GM18907 (cell line): Measurements from ENCODE around the gene IQSEC3.

Source experiments
- ATAC-seq: cut with Tn5 transposase; IDR thresholded peaks from one replicate; pipeline ENCODE4 v1.9.1; 2021; ENCODE audit warnings: mild to moderate bottlenecking, moderate library complexity; ENCODE audit not compliant: unreplicated experiment

The IQSEC3 gene

GRCh38 chr12:162467-163307 lies 96.1 kb downstream of the IQSEC3 start:
- no peak for ATAC-seq

GRCh38 chr12:163406-163986 lies 96.9 kb downstream of the IQSEC3 start:
- ATAC-seq = no peak

- no peak for ATAC-seq
Measured at GRCh38 chr12:164207-164606, 97.6 kb downstream of the IQSEC3 start.

- ATAC-seq = no peak
Measured at GRCh38 chr12:165862-166368, 99.3 kb downstream of the IQSEC3 start.

GRCh38 chr12:166425-167075 lies 100.0 kb downstream of the IQSEC3 start:
- no peak for ATAC-seq

GRCh38 chr12:167959-168600 lies 101.5 kb downstream of the IQSEC3 start:
- ATAC-seq = no peak

- no peak for ATAC-seq
Measured at GRCh38 chr12:168763-169525, 102.4 kb downstream of the IQSEC3 start.

- ATAC-seq = no peak
Measured at GRCh38 chr12:169528-170370, 103.2 kb downstream of the IQSEC3 start.

GRCh38 chr12:170371-171225 lies 104.0 kb downstream of the IQSEC3 start:
- no peak for ATAC-seq

- ATAC-seq = no peak
Measured at GRCh38 chr12:171276-171675, 104.7 kb downstream of the IQSEC3 start.

GRCh38 chr12:171743-172676 lies 105.4 kb downstream of the IQSEC3 start:
- no peak for ATAC-seq

GRCh38 chr12:172732-173161 lies 106.2 kb downstream of the IQSEC3 start:
- no peak for ATAC-seq

- ATAC-seq = no peak
Measured at GRCh38 chr12:174124-174523, 107.6 kb downstream of the IQSEC3 start.

- ATAC-seq = no peak
Measured at GRCh38 chr12:174596-174995, 108.0 kb downstream of the IQSEC3 start.

- ATAC-seq = no peak
Measured at GRCh38 chr12:175250-175649, 108.7 kb downstream of the IQSEC3 start.

- ATAC-seq = no peak
Measured at GRCh38 chr12:175759-176158, 109.2 kb downstream of the IQSEC3 start.

- no peak for ATAC-seq
Measured at GRCh38 chr12:176321-177181, 110.0 kb downstream of the IQSEC3 start.
